Measurements from ENCODE around the gene ANTXR1. TPM values are rescaled to one million over a fixed set of nuclear protein-coding genes. Genes with fewer than 3 reads are reported as not detected.

The ANTXR1 gene
- total and polyA plus RNA-seq, 9 of the 15 experiments (the other 6 are each of a cell fraction or from before 2014, with no cell fraction given): 0.07 to 1.00 (median 0.54) TPM

DNA sequence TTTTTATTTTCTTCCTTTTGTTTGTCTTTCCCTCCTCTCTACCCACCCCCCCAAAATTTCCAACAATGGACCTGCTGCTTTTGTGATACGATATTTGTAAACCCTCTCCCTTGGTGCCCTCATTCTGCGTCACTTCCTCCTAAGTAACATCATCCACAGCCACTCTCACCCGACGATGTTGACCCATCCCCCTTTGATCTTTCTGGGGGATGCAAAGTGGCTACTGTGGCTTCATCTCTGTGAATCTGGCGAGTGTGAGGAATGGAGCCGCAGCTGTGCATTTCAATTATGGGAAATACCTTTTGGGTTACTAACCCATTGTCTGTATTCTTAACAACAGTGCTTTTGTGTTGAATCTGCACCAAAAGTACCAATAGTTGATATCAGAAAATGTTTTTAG, 19.4 kb downstream of the ANTXR1 start:
- no peak overlapping the region for H3K9ac ChIP-seq (ENCODE audit: insufficient read depth in 1 of 2, low read depth in 2 of 2, low read length in 2 of 2)
- H3K27ac ChIP-seq (ENCODE audit: extremely low read depth, low read depth, low read length): no peak overlapping the region
- peaks cover 0 to 8% of the 10 kb centered on the region in 2 experiments; a peak in 1 of 5 replicates for H3K27me3 ChIP-seq (ENCODE audit: control insufficient read depth in 2 of 2, insufficient read depth in 2 of 2, low read length in 2 of 2)
- H3K9me3 ChIP-seq (replicated peaks; ENCODE audit: control insufficient read depth, insufficient read depth, low read depth, low read length): no peaks in the 10 kb centered on the region
- no peak for DNase-seq (ENCODE audit: extremely low read depth in 1 of 4, low spot score in 3 of 4)
- H3K4me1 ChIP-seq (replicated peaks in 1 of 2; ENCODE audit: control insufficient read depth in 2 of 2, insufficient read depth in 2 of 2, low read length in 2 of 2): no peaks in the 10 kb centered on the region
- H3K4me2 ChIP-seq (ENCODE audit: insufficient read depth, low read length): no peak overlapping the region
- CTCF ChIA-PET (ENCODE audit: low intra/inter-chr PET ratio): no interaction called here
- TF ChIP-seq, protein P1, sequence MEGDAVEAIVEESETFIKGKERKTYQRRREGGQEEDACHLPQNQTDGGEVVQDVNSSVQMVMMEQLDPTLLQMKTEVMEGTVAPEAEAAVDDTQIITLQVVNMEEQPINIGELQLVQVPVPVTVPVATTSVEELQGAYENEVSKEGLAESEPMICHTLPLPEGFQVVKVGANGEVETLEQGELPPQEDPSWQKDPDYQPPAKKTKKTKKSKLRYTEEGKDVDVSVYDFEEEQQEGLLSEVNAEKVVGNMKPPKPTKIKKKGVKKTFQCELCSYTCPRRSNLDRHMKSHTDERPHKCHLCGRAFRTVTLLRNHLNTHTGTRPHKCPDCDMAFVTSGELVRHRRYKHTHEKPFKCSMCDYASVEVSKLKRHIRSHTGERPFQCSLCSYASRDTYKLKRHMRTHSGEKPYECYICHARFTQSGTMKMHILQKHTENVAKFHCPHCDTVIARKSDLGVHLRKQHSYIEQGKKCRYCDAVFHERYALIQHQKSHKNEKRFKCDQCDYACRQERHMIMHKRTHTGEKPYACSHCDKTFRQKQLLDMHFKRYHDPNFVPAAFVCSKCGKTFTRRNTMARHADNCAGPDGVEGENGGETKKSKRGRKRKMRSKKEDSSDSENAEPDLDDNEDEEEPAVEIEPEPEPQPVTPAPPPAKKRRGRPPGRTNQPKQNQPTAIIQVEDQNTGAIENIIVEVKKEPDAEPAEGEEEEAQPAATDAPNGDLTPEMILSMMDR (IDR thresholded peaks at IDR 0.05 in 2 of 3, conservative IDR thresholded peaks at IDR 0.05 in 1 of 3; ENCODE audit: insufficient read depth in 2 of 3, low read depth in 1 of 3, low read length in 3 of 3): no peak
- TF ChIP-seq ZNF696 (CRISPR knock-in tag; conservative IDR thresholded peaks at IDR 0.05) (no peak), POLR2AphosphoS2 (IDR thresholded peaks at IDR 0.05; ENCODE audit: low read length) (no peak), EHMT2 (IDR thresholded peaks at IDR 0.05) (no peak), MAZ (CRISPR knock-in tag; conservative IDR thresholded peaks at IDR 0.05 in 1 of 2, IDR thresholded peaks at IDR 0.05 in 1 of 2) (no peak), ZNF431 (CRISPR knock-in tag; IDR thresholded peaks at IDR 0.05) (no peak), NCOA1 (IDR thresholded peaks at IDR 0.05; ENCODE audit: low read depth) (no peak), KLF13 (tag; IDR thresholded peaks at IDR 0.05; ENCODE audit: borderline replicate concordance, low read depth) (no peak), ZNF140 (CRISPR knock-in tag; IDR thresholded peaks at IDR 0.05) (no peak), ZNF79 (CRISPR knock-in tag; IDR thresholded peaks at IDR 0.05; ENCODE audit: low read depth) (no peak), TCF7L2 (IDR thresholded peaks at IDR 0.05; ENCODE audit: low read depth, low read length) (no peak), FOXJ2 (tag; IDR thresholded peaks at IDR 0.05) (no peak), SREBF1 (IDR thresholded peaks at IDR 0.05; ENCODE audit: borderline replicate concordance, low read depth, low read length) (no peak), JUND (IDR thresholded peaks at IDR 0.05; ENCODE audit: borderline replicate concordance, low read depth, low read length) (no peak), JUND (tag; IDR thresholded peaks at IDR 0.05; ENCODE audit: borderline replicate concordance, low read depth, low read length) (no peak)
- H2AFZ ChIP-seq (ENCODE audit: low read depth, low read length): no peak overlapping the region
- no peaks in the 10 kb centered on the region for H4K20me1 ChIP-seq (replicated peaks; ENCODE audit: control insufficient read depth, insufficient read depth, low read length)
- POLR2A ChIA-PET: no interaction called here
- H3K9me1 ChIP-seq (ENCODE audit: control insufficient read depth, insufficient read depth, low read length): no peaks in the 10 kb centered on the region
- no peak for ATAC-seq
- H3K79me2 ChIP-seq (ENCODE audit: control insufficient read depth, insufficient read depth, low read length): no peaks in the 10 kb centered on the region
- intact Hi-C loops (cut with micrococcal nuclease) (no loop called here), in situ Hi-C loops (cut with MboI) (loop anchor here (25.0 kb wide), 2 partner anchors 280 to 680 kb away; no protein-coding TSS in a partner anchor)
- no peak overlapping the region for H3K4me3 ChIP-seq
- under 1% methylated on average over 6 of the region's 6 CpGs for WGBS (ENCODE audit: insufficient coverage, low coverage, missing lambda C conversion rate)
- no TSS peak for BruUV-seq (replicated peaks)
- no peak for FAIRE-seq
- no peaks in the 10 kb centered on the region for H3K36me3 ChIP-seq (ENCODE audit: control insufficient read depth, insufficient read depth, low read length)
